ENCODE results near the gene MERTK.

MERTK gene

DNA sequence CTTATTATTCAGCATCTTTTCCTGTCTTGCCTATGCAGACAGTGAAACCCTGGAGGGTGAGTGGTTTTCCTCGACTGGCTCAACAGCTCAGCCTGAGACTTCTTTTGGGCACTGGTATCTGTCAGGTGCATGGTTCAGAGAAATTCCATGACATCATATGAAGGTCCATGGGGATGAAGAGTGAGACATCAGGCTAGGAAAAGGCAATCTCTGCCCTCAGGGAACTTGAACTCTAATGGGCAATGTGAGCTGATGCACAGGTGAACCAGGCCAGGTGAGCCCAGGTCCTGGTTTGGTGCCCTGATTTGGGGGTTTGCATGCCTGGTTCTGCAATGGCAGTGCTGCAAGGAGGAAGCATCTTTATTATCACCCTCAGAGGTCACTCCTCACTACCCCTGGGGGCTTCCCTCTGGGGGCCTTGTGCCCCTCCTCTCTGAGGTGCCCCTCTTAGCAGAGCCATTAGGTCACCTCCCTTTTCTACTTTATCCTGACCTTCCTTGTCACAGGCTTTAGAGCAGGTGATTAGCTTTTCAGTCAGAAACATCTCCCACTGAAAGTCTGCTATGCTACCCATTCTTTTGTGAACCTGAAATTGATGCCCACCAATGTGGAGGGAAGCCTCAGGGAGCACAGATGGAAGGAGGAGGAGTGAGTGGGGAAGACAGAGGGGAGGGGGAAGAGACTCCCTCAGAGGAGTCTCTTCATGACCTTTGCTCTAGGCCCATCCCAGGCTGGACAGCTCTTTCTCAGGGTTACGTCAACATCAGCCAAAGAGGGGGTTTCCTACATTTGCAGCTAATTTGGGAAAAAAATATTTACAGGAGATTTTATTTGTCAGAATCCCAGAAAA lies 47.3 kb downstream of the MERTK start:
- Histone ChIP-seq H3K9me3 (ENCODE audit: control insufficient read depth, low read length) (no peaks in the 10 kb centered on the region), H3K27ac (ENCODE audit: insufficient read depth, low read length, poor library complexity, severe bottlenecking) (no peak overlapping the region), H3K27me3 (replicated peaks; ENCODE audit: control insufficient read depth, insufficient read depth, low read length, poor library complexity, severe bottlenecking) (no peaks in the 10 kb centered on the region), H3K36me3 (ENCODE audit: control insufficient read depth, insufficient read depth, low read length) (no peaks in the 10 kb centered on the region), H3K4me1 (ENCODE audit: control insufficient read depth, insufficient read depth, low read length, poor library complexity, severe bottlenecking) (no peaks in the 10 kb centered on the region), H3K4me3 (ENCODE audit: insufficient read depth, low read depth, low read length, poor library complexity, severe bottlenecking) (no peak overlapping the region)
- no peak for DNase-seq

DNA sequence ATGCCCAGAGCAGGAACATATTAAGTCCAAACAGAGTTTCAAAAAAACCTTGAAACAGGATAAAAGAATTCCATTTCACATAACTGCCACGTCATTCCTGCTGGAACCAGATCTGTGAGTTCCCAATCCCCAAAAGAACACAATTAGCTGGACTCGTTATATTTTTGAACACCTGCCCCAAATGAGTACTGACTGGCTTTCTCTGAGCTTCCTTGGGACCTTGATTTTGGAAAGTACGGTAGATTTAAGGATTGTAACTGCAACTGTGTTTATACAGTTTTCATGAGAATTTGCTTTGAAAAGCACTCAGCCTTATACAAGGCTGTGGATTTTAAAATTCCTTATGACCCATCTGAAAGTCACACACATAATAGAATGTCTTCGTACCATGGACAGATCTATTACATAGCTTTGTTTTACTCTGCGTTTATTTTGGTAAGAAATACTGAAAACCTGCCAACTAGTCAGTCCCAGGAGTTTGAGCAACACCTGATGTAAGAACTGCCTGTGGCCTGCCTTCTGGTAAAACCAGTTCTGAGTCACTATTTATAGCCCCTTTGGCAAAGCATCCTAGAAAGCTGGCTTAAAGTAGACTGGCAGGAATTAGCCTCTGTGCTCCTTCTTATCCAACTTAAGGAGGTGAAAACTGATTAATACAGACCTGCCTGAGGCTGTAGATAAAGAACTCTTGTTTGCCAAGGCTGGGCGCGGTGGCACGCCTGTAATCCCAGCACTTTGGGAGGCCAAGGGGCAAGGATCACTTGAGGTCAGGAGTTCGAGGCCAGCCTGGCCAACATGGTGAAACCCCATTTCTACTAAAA lies 48.1 kb downstream of the MERTK start:
- no peaks in the 10 kb centered on the region for H3K4me1 ChIP-seq (ENCODE audit: control insufficient read depth, insufficient read depth, low read length, poor library complexity, severe bottlenecking)
- no peaks in the 10 kb centered on the region for H3K9me3 ChIP-seq (ENCODE audit: control insufficient read depth, low read length)
- H3K27me3 ChIP-seq (replicated peaks; ENCODE audit: control insufficient read depth, insufficient read depth, low read length, poor library complexity, severe bottlenecking) = no peaks in the 10 kb centered on the region
- no peak overlapping the region for H3K27ac ChIP-seq (ENCODE audit: insufficient read depth, low read length, poor library complexity, severe bottlenecking)
- DNase-seq = no peak
- no peaks in the 10 kb centered on the region for H3K36me3 ChIP-seq (ENCODE audit: control insufficient read depth, insufficient read depth, low read length)
- no peak overlapping the region for H3K4me3 ChIP-seq (ENCODE audit: insufficient read depth, low read depth, low read length, poor library complexity, severe bottlenecking)

DNA sequence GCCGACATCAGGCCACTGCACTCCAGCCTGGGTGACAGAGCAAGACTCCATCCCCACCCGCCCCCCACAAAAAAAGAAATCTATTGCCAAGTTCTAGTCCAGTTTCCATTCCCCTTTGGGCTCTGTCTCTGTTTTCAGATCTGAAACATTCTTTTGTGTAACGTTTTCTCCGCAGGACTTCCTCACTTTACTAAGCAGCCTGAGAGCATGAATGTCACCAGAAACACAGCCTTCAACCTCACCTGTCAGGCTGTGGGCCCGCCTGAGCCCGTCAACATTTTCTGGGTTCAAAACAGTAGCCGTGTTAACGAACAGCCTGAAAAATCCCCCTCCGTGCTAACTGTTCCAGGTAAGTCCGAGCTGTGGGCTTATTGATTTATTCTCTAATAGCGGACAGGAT lies 48.8 kb downstream of the MERTK start:
- no peaks in the 10 kb centered on the region for H3K36me3 ChIP-seq (ENCODE audit: control insufficient read depth, insufficient read depth, low read length)
- H3K4me1 ChIP-seq (ENCODE audit: control insufficient read depth, insufficient read depth, low read length, poor library complexity, severe bottlenecking) = no peaks in the 10 kb centered on the region
- no peak overlapping the region for H3K27ac ChIP-seq (ENCODE audit: insufficient read depth, low read length, poor library complexity, severe bottlenecking)
- H3K9me3 ChIP-seq (ENCODE audit: control insufficient read depth, low read length) = no peaks in the 10 kb centered on the region
- DNase-seq = no peak
- no peaks in the 10 kb centered on the region for H3K27me3 ChIP-seq (replicated peaks; ENCODE audit: control insufficient read depth, insufficient read depth, low read length, poor library complexity, severe bottlenecking)
- no peak overlapping the region for H3K4me3 ChIP-seq (ENCODE audit: insufficient read depth, low read depth, low read length, poor library complexity, severe bottlenecking)

DNA sequence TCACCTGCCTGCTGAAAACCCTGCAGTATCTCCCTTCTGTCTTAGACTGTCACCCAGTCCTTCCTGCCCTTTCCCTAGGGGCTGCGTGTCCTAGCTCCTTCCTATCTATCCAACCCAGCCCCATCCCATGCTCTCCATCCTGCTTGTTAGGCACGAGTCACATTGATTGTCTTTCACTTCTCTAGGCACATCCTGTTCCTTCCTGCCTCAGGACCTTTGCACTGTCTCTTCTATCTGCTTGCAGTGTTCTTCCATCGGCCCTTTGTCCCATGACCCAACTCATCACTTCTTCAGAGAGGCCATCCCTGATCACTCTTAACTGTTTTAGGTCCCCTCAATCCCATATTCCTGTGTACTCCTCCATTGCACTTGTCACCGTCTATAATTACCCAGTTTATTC lies 50.4 kb downstream of the MERTK start:
- Histone ChIP-seq H3K27me3 (replicated peaks; ENCODE audit: control insufficient read depth, insufficient read depth, low read length, poor library complexity, severe bottlenecking) (no peaks in the 10 kb centered on the region), H3K27ac (ENCODE audit: insufficient read depth, low read length, poor library complexity, severe bottlenecking) (no peak overlapping the region), H3K9me3 (ENCODE audit: control insufficient read depth, low read length) (no peaks in the 10 kb centered on the region), H3K36me3 (ENCODE audit: control insufficient read depth, insufficient read depth, low read length) (no peaks in the 10 kb centered on the region), H3K4me3 (ENCODE audit: insufficient read depth, low read depth, low read length, poor library complexity, severe bottlenecking) (no peak overlapping the region), H3K4me1 (ENCODE audit: control insufficient read depth, insufficient read depth, low read length, poor library complexity, severe bottlenecking) (no peaks in the 10 kb centered on the region)
- DNase-seq = no peak

DNA sequence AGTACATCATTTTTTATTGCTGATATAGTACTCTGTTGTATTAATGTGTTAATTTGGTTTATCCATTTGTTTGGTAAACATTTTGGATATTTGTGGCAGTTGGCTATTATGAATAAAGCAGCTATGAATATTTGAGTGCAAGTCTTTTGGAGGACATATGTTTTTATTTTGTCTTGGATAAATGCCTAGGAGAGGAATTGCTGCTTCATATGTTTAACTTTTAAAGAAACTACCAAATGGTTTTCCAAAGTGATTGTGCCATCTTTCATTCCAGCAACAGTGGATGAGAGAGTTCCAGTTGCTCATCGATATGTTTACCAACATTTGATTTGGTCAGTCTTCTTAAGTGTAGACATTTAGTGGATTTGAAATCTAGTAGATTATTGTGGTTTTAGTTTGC lies 51.8 kb downstream of the MERTK start:
- H3K4me1 ChIP-seq (ENCODE audit: control insufficient read depth, insufficient read depth, low read length, poor library complexity, severe bottlenecking) = no peaks in the 10 kb centered on the region
- no peak for DNase-seq

DNA sequence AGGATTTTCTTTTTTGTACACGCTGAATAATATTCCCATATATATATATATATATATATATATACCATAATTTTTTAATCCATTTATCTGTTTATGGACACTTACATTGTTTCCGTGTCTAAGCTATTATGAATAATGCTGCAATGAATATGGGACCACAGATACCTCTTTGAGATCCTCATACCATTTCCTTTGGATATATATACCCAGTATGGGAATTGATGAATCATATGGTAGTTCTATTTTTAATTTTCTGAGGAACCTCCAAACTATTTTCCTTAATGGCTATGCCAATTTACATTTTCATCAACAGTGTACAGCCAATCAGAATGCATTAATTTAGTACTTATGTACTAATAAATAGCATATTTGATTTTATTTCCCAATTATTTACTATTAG lies 53.1 kb downstream of the MERTK start:
- no peak overlapping the region for H3K4me3 ChIP-seq (ENCODE audit: insufficient read depth, low read depth, low read length, poor library complexity, severe bottlenecking)
- H3K36me3 ChIP-seq (ENCODE audit: control insufficient read depth, insufficient read depth, low read length) = no peaks in the 10 kb centered on the region
- no peak for DNase-seq
- no peaks in the 10 kb centered on the region for H3K27me3 ChIP-seq (replicated peaks; ENCODE audit: control insufficient read depth, insufficient read depth, low read length, poor library complexity, severe bottlenecking)
- no peaks in the 10 kb centered on the region for H3K9me3 ChIP-seq (ENCODE audit: control insufficient read depth, low read length)
- no peak overlapping the region for H3K27ac ChIP-seq (ENCODE audit: insufficient read depth, low read length, poor library complexity, severe bottlenecking)
- H3K4me1 ChIP-seq (ENCODE audit: control insufficient read depth, insufficient read depth, low read length, poor library complexity, severe bottlenecking) = no peaks in the 10 kb centered on the region

More for the DNA sequence above, 51.8 kb downstream of the MERTK start:
- Histone ChIP-seq H3K36me3 (ENCODE audit: control insufficient read depth, insufficient read depth, low read length) (no peaks in the 10 kb centered on the region), H3K4me3 (ENCODE audit: insufficient read depth, low read depth, low read length, poor library complexity, severe bottlenecking) (no peak overlapping the region), H3K9me3 (ENCODE audit: control insufficient read depth, low read length) (no peaks in the 10 kb centered on the region), H3K27ac (ENCODE audit: insufficient read depth, low read length, poor library complexity, severe bottlenecking) (no peak overlapping the region), H3K27me3 (replicated peaks; ENCODE audit: control insufficient read depth, insufficient read depth, low read length, poor library complexity, severe bottlenecking) (no peaks in the 10 kb centered on the region)

DNA sequence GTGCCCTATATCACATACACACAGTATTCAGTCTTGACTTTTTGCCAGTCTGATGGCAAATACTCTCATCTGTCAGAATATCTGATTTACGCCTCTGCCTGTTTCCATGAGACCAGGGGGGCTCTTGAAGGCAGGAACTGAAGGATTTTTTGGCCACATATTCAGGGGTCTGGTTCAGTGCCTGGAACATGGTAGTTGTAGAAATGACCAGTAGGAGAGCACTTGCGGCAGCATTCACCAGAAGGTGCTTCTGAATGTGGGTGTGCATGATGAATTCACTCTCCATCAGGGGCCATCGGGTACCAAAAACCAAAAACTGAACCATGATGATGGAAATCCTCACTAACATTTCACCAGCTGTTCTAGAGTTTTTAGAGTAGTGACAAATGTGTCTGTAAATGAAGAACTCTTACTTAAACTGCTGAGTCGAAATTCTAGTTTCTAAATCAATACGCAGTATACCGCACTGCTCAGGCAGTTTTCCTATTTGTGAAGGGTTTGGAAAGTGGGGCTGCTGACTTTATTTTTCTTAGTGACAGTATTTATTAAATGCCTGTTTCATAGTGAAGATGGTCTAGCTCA lies 54.6 kb downstream of the MERTK start:
- no peak overlapping the region for H3K4me3 ChIP-seq (ENCODE audit: insufficient read depth, low read depth, low read length, poor library complexity, severe bottlenecking)
- no peaks in the 10 kb centered on the region for H3K4me1 ChIP-seq (ENCODE audit: control insufficient read depth, insufficient read depth, low read length, poor library complexity, severe bottlenecking)
- DNase-seq = no peak
- no peak overlapping the region for H3K27ac ChIP-seq (ENCODE audit: insufficient read depth, low read length, poor library complexity, severe bottlenecking)
- H3K27me3 ChIP-seq (replicated peaks; ENCODE audit: control insufficient read depth, insufficient read depth, low read length, poor library complexity, severe bottlenecking) = no peaks in the 10 kb centered on the region
- no peaks in the 10 kb centered on the region for H3K9me3 ChIP-seq (ENCODE audit: control insufficient read depth, low read length)
- no peaks in the 10 kb centered on the region for H3K36me3 ChIP-seq (ENCODE audit: control insufficient read depth, insufficient read depth, low read length)

DNA sequence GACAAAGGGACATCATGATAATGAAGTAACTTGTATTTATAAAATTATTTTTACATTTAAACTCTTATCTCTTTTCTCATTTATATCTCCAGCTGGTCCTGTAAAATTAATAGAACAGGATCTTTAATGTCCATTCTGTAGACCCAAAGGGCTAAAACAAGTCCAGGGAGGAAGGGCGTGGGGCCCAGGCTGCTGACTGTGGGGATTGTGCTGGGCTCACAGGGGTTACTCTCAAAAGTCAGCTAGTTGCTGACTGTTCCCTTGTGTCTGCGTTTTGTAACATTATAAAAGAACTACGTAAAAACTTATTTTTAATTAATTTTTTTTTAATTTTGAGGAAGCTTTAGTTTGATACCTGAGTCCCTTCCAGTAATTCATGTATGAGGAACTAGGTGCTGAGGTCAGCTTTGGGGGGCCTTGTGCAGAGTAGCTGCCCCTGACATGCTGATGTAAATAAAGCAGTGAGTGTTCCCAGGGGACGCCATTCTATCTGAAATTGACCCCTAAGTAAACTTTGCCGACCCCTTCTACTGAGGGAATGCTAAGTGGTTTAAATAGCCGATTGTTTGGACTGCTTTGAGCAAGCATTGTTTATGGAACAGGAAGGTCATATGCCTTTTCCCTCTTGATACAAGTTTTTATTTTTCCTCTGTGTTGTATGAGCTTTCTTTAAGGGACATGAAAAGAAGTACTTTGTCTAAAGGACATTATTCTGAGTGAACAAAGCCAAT lies 56.4 kb downstream of the MERTK start:
- Histone ChIP-seq H3K27me3 (replicated peaks; ENCODE audit: control insufficient read depth, insufficient read depth, low read length, poor library complexity, severe bottlenecking) (no peaks in the 10 kb centered on the region), H3K4me3 (ENCODE audit: insufficient read depth, low read depth, low read length, poor library complexity, severe bottlenecking) (no peak overlapping the region), H3K4me1 (ENCODE audit: control insufficient read depth, insufficient read depth, low read length, poor library complexity, severe bottlenecking) (no peaks in the 10 kb centered on the region), H3K36me3 (ENCODE audit: control insufficient read depth, insufficient read depth, low read length) (no peaks in the 10 kb centered on the region), H3K9me3 (ENCODE audit: control insufficient read depth, low read length) (no peaks in the 10 kb centered on the region), H3K27ac (ENCODE audit: insufficient read depth, low read length, poor library complexity, severe bottlenecking) (no peak overlapping the region)
- no peak for DNase-seq

DNA sequence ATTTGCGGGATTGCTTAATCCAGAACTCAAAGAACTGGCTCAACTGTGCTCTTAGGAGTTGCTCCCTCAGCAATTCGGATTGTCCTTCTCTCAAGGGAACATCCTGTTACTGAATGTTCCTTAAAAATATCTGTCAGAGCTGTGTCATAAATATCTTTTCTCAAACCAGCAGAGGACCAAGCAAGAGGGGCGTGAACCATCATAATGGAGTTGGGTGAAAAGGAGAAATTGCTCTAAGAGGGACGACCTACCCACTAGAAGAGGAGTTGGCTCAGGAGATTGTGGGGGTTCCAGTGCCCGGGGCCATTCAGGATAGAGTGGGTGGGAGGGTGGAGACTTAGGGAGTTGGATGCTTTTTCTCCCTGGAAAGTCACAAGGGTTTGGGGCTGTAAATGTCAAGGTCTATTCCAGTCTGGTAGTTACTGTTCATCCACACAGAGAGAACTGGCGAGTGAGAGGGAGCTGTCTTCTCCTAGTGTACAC lies 59.5 kb downstream of the MERTK start:
- Histone ChIP-seq H3K27me3 (replicated peaks; ENCODE audit: control insufficient read depth, insufficient read depth, low read length, poor library complexity, severe bottlenecking) (no peaks in the 10 kb centered on the region), H3K9me3 (ENCODE audit: control insufficient read depth, low read length) (no peaks in the 10 kb centered on the region), H3K27ac (ENCODE audit: insufficient read depth, low read length, poor library complexity, severe bottlenecking) (no peak overlapping the region), H3K4me1 (ENCODE audit: control insufficient read depth, insufficient read depth, low read length, poor library complexity, severe bottlenecking) (no peaks in the 10 kb centered on the region), H3K4me3 (ENCODE audit: insufficient read depth, low read depth, low read length, poor library complexity, severe bottlenecking) (no peak overlapping the region), H3K36me3 (ENCODE audit: control insufficient read depth, insufficient read depth, low read length) (no peaks in the 10 kb centered on the region)
- no peak for DNase-seq
